ENCODE measurements around the gene ITGAD. TPM values are rescaled to one million over a fixed set of nuclear protein-coding genes. Genes with fewer than 3 reads are reported as not detected.
A peak's percentile ranks its signal among the peaks of the same experiment; 100 is the strongest.

ITGAD gene
- polyA plus RNA-seq, 2 of the 4 experiments (the other 2 are of a cell fraction): not detected

DNA sequence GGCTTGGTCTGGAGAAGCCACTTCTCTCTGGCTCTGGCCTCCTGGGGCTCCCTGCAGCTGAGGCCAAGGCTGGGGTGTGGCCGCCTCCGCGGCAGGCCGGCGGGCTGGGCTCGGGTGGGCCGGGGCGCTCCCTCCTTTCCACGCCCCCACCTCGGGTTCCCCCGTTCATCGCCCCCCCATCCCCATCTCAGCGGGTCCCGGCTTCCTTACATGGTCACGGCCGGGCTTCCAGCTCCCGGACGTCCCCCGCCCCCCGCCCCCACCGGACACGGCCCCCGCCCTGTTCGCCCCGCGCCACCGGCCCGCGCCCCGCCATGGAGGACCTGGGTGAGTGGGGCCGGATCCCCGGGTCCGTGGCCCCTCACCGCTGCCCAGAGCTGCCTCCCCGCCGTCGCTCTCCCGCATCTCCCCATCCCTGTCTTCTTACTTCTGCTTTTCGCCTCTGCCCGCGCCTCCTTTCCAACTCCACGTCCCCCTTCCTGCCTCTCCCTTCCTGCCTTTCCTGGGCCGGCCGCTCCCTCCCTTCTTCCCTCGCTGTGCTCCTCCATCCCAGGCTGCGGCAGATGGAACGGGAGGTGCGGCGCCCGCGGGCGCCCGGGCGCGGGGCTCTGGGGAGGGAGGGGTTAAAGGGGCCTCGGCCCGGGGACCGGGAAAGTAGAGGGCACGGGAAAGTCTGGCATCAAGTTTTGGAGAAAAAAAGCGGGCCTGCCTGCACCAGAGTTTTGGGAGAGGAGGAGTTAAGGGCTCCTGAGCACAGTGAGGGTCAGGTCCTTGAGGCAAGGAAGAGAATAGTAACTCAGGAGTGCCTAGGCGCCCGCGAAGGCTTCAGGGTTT lies 79.0 kb downstream of the ITGAD start, which contains the start of gene TGFB1I1 (continued):
- TF ChIP-seq, protein P1, sequence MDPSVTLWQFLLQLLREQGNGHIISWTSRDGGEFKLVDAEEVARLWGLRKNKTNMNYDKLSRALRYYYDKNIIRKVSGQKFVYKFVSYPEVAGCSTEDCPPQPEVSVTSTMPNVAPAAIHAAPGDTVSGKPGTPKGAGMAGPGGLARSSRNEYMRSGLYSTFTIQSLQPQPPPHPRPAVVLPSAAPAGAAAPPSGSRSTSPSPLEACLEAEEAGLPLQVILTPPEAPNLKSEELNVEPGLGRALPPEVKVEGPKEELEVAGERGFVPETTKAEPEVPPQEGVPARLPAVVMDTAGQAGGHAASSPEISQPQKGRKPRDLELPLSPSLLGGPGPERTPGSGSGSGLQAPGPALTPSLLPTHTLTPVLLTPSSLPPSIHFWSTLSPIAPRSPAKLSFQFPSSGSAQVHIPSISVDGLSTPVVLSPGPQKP (IDR thresholded peaks at IDR 0.05; ENCODE audit: low read depth, low read length): no peak
- no peak for TF ChIP-seq NR3C1 (IDR thresholded peaks at IDR 0.05)
- TF ChIP-seq, protein P2, sequence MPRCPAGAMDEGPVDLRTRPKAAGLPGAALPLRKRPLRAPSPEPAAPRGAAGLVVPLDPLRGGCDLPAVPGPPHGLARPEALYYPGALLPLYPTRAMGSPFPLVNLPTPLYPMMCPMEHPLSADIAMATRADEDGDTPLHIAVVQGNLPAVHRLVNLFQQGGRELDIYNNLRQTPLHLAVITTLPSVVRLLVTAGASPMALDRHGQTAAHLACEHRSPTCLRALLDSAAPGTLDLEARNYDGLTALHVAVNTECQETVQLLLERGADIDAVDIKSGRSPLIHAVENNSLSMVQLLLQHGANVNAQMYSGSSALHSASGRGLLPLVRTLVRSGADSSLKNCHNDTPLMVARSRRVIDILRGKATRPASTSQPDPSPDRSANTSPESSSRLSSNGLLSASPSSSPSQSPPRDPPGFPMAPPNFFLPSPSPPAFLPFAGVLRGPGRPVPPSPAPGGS (IDR thresholded peaks at IDR 0.05): no peak
- no peak for TF ChIP-seq KDM1A (IDR thresholded peaks at IDR 0.05; ENCODE audit: low read depth)
- TF ChIP-seq MYC (IDR thresholded peaks at IDR 0.05; ENCODE audit: borderline replicate concordance, low read length): no peak
- no peak for TF ChIP-seq EHF (CRISPR knock-in tag; IDR thresholded peaks at IDR 0.05)
- TF ChIP-seq HDAC2 (IDR thresholded peaks at IDR 0.05): no peak
- TF ChIP-seq POLR2A (IDR thresholded peaks at IDR 0.05; ENCODE audit: low read length): peak; percentile 46
- 0 out of 2 replicates have a peak, but pooled peaks have one; percentile 86 for TF ChIP-seq RNF2 (IDR thresholded peaks at IDR 0.05; ENCODE audit: borderline replicate concordance, low read depth)
- TF ChIP-seq NPAS2 (CRISPR knock-in tag; IDR thresholded peaks at IDR 0.05; ENCODE audit: borderline replicate concordance): no peak
- no peak for TF ChIP-seq HOXB5 (CRISPR knock-in tag; IDR thresholded peaks at IDR 0.05)
- TF ChIP-seq JUN (IDR thresholded peaks at IDR 0.05): peak in 1 of 2 experiments; percentile 58; a peak in 2 of 5 replicates
- TF ChIP-seq, protein P3, sequence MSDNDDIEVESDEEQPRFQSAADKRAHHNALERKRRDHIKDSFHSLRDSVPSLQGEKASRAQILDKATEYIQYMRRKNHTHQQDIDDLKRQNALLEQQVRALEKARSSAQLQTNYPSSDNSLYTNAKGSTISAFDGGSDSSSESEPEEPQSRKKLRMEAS (IDR thresholded peaks at IDR 0.05): peak; percentile 55; the same call in 1 of the 2 replicates
- TF ChIP-seq NFE2L2 (conservative IDR thresholded peaks at IDR 0.05; ENCODE audit: low read length): no peak
- TF ChIP-seq, protein P4, sequence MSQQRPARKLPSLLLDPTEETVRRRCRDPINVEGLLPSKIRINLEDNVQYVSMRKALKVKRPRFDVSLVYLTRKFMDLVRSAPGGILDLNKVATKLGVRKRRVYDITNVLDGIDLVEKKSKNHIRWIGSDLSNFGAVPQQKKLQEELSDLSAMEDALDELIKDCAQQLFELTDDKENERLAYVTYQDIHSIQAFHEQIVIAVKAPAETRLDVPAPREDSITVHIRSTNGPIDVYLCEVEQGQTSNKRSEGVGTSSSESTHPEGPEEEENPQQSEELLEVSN (IDR thresholded peaks at IDR 0.05; ENCODE audit: borderline replicate concordance, low read depth): peak; percentile 36; the same call in 1 of the 2 replicates
- no peak for TF ChIP-seq ESRRA (IDR thresholded peaks at IDR 0.05; ENCODE audit: borderline replicate concordance, low read length)

DNA sequence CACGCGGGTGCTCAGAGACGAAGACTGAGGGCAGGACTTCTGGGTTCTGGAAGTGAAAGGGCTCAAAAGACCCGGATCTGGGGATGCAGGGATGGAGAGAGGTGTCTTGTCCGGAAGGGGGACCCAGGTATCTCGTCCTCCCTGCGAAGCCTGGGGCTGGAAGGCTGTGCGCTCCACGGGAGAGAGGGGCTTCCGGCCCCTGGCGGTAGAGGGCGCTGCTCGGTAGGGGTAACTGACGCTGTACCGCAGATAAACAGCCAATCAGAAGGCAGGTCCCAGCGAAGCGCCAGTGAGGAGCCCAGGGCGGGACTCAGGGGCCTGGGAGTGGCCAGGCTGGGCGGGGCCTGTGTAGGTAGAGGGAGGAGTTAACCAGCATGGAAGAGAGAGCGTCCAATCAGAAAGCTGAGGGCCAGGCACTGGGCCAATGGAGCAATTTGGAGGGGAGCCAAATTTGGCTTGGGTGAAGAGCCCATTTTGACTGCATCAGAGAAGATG lies 79.6 kb downstream of the ITGAD start:
- no peak for FAIRE-seq
- 25% methylated on average over 20 of the region's 20 CpGs for WGBS (ENCODE audit: missing lambda C conversion rate)
- ChIA-PET POLR2A (interaction anchor here (1.0 kb wide), 2 partner anchors 14 to 35 kb away, joined by 4 to 10 read pairs; partner anchors contain the start of genes ARMC5 and RUSF1), CTCF (interaction anchor here (0.6 to 1.0 kb wide), 4 partner anchors 9 to 15 kb away, joined by 3 to 4 read pairs (median 3); partner anchors contain the start of gene ARMC5)
- Histone ChIP-seq H3K27ac (peak overlapping the region; percentile 94 to 99), H3K4me3 (peak overlapping the region; percentile 84), H3K9me3 (no peaks in the 10 kb centered on the region), H3K4me1 (peaks cover 9% of the 10 kb centered on the region), H3K4me2 (peak overlapping the region; percentile 92)
- peak; percentile 86 to 95 for ATAC-seq
- peak; percentile 89 to 93 for DNase-seq (ENCODE audit: low read depth in 1 of 2, low spot score in 1 of 2)
- TF ChIP-seq HOXB5 (CRISPR knock-in tag; IDR thresholded peaks at IDR 0.05): peak; percentile 56; the same call in 1 of the 2 replicates
- TF ChIP-seq KDM1A (IDR thresholded peaks at IDR 0.05; ENCODE audit: low read depth): peak; percentile 32; the same call in 1 of the 2 replicates
- no peak for TF ChIP-seq FOXS1 (CRISPR knock-in tag; IDR thresholded peaks at IDR 0.05)
- no peak for TF ChIP-seq EP300 (IDR thresholded peaks at IDR 0.05)
- TF ChIP-seq, protein P5, sequence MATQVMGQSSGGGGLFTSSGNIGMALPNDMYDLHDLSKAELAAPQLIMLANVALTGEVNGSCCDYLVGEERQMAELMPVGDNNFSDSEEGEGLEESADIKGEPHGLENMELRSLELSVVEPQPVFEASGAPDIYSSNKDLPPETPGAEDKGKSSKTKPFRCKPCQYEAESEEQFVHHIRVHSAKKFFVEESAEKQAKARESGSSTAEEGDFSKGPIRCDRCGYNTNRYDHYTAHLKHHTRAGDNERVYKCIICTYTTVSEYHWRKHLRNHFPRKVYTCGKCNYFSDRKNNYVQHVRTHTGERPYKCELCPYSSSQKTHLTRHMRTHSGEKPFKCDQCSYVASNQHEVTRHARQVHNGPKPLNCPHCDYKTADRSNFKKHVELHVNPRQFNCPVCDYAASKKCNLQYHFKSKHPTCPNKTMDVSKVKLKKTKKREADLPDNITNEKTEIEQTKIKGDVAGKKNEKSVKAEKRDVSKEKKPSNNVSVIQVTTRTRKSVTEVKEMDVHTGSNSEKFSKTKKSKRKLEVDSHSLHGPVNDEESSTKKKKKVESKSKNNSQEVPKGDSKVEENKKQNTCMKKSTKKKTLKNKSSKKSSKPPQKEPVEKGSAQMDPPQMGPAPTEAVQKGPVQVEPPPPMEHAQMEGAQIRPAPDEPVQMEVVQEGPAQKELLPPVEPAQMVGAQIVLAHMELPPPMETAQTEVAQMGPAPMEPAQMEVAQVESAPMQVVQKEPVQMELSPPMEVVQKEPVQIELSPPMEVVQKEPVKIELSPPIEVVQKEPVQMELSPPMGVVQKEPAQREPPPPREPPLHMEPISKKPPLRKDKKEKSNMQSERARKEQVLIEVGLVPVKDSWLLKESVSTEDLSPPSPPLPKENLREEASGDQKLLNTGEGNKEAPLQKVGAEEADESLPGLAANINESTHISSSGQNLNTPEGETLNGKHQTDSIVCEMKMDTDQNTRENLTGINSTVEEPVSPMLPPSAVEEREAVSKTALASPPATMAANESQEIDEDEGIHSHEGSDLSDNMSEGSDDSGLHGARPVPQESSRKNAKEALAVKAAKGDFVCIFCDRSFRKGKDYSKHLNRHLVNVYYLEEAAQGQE (IDR thresholded peaks at IDR 0.05): no peak
- no peak for TF ChIP-seq NR3C1 (IDR thresholded peaks at IDR 0.05)
- TF ChIP-seq, protein P3 (IDR thresholded peaks at IDR 0.05): no peak; the same call in 1 of the 2 replicates
- no peak for TF ChIP-seq BHLHE40 (IDR thresholded peaks at IDR 0.05; ENCODE audit: low read depth, low read length)
- TF ChIP-seq POLR2A (IDR thresholded peaks at IDR 0.05; ENCODE audit: low read length): peak; percentile 32; the same call in 1 of the 2 replicates
- TF ChIP-seq MAFK (IDR thresholded peaks at IDR 0.05; ENCODE audit: partially characterized antibody): no peak
- TF ChIP-seq, protein P6, sequence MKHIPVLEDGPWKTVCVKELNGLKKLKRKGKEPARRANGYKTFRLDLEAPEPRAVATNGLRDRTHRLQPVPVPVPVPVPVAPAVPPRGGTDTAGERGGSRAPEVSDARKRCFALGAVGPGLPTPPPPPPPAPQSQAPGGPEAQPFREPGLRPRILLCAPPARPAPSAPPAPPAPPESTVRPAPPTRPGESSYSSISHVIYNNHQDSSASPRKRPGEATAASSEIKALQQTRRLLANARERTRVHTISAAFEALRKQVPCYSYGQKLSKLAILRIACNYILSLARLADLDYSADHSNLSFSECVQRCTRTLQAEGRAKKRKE (CRISPR knock-in tag; IDR thresholded peaks at IDR 0.05; ENCODE audit: low read depth): 0 out of 2 replicates have a peak, but pooled peaks have one; percentile 59
- peak; percentile 21 to 28; a peak in 2 of 5 replicates for TF ChIP-seq RAD21 (conservative IDR thresholded peaks at IDR 0.05 in 1 of 2, IDR thresholded peaks at IDR 0.05 in 1 of 2)
- no peak for TF ChIP-seq HDAC2 (IDR thresholded peaks at IDR 0.05)
- TF ChIP-seq EHMT2 (IDR thresholded peaks at IDR 0.05; ENCODE audit: low read depth): no peak
- no peak for TF ChIP-seq GATA3 (IDR thresholded peaks at IDR 0.05; ENCODE audit: borderline replicate concordance)
- no peak for TF ChIP-seq ZC3H11A (IDR thresholded peaks at IDR 0.05)
- TF ChIP-seq CBX8 (IDR thresholded peaks at IDR 0.05): no peak
- no peak for TF ChIP-seq RARB (CRISPR knock-in tag; IDR thresholded peaks at IDR 0.05)
- no peak for TF ChIP-seq ZFP36 (IDR thresholded peaks at IDR 0.05; ENCODE audit: borderline replicate concordance, partially characterized antibody)
- no peak for TF ChIP-seq JUN (IDR thresholded peaks at IDR 0.05)
